Esophagus squamous epithelium (tissue), 4 donors: ENCODE measurements around the gene MCRS1.

Source experiments
- POLR2A ChIP-seq, 4 donors: fragments of 450-650 bp; IDR thresholded peaks; one replicate each; pipeline ENCODE4 v1.6.1; 2017; ENCODE audit warnings: antibody characterized with exemption in 4 of 4, mild to moderate bottlenecking in 4 of 4, moderate library complexity in 3 of 4
- TF ChIP-seq, protein P1 (sequence below), 6 experiments: fragments of 450-650 bp in 4 of 6; fragments of 200-600 bp in 2 of 6; sonication (generic) in 2 of 6; IDR thresholded peaks; one replicate each; pipeline ENCODE4 v1.5.1; 2016 to 2019; ENCODE audit warnings: antibody characterized with exemption in 6 of 6, mild to moderate bottlenecking in 4 of 6, moderate library complexity in 4 of 6

DNA sequence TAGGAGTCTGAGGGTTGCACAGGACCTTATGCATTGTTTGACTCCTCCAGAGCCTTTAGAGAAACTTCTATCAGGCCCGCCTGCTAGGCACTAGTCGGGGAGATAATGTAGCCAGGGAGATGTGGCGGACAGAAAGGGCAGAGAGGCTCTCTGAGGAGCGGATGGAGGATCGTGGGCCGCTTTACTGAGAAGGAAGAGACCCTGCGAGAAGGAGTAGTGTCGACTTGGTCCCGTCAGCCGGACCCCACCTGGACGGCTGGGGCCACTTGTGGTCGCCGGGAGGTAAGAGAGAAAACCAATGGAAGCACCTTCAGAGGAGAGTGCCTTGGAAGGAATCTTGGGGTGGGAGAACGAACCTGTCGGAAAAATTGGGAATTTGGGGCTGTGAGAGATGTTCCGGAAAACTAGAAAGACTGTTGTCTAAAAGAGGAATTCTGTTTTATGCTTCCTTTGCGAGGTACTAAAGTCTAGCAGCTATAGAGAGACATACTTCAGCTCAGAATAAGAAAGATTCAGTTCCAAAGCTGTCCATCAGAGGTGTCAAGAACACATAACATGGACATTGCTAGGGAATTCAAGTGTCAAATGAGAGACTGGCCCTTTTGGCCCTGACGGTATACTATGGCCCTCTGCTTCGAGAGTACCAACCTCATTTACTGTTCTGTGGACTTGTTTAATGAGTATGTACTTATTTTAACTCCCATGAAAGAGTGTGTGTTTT is 660 bp upstream of the MCRS1 start:
- TF ChIP-seq, protein P1, sequence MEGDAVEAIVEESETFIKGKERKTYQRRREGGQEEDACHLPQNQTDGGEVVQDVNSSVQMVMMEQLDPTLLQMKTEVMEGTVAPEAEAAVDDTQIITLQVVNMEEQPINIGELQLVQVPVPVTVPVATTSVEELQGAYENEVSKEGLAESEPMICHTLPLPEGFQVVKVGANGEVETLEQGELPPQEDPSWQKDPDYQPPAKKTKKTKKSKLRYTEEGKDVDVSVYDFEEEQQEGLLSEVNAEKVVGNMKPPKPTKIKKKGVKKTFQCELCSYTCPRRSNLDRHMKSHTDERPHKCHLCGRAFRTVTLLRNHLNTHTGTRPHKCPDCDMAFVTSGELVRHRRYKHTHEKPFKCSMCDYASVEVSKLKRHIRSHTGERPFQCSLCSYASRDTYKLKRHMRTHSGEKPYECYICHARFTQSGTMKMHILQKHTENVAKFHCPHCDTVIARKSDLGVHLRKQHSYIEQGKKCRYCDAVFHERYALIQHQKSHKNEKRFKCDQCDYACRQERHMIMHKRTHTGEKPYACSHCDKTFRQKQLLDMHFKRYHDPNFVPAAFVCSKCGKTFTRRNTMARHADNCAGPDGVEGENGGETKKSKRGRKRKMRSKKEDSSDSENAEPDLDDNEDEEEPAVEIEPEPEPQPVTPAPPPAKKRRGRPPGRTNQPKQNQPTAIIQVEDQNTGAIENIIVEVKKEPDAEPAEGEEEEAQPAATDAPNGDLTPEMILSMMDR (IDR thresholded peaks at IDR 0.05), result no peak
- TF ChIP-seq POLR2A (IDR thresholded peaks at IDR 0.05), result no peak
